Colon (tissue), 2 donors: ENCODE measurements around the gene IGSF8.

Experiments used
- FAIRE-seq: peaks from 2 replicates; lab custom pipeline; 2012; peaks lifted over from hg19 to GRCh38; lab: Jason Lieb, UNC
- donor health status: control.
- donor health status: control.

The IGSF8 gene

DNA sequence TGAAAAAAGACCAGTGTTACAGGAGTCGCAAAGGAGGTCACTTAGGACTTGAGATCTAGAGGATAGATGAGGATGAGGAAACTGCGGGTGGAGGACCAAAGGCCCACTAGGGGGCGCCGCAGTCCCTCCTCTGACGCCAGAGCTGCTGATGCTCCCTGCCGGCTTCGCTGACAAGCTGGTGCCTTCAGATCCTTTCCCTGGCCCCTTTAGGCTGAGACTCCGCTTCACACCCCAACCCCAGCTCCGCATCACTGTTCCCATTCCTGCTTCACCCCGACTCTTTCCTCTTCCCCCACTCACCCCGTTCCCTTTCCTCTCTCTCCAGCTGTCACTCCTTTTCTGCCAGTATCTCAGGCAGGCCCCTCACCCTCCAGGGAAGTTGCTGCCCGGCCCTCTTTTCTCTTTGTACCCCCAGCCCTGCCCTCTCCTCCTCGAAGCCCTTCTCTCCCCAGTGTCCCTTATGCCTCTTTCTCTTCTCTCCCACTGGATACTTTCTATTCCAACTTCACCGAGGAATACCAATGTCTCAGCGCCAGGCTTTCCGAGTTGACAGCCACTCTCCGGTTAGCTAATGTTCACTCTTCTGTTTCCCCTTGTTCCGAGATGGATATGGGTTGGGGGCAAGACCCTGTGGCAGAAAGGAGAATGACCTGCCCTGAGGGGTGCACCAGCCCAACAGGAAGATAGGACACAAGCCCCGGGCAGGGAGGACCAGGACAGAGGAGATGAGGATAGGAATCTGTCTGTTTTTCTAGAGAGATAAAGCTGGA is 12.5 kb downstream of the IGSF8 start:
- no peak for FAIRE-seq

DNA sequence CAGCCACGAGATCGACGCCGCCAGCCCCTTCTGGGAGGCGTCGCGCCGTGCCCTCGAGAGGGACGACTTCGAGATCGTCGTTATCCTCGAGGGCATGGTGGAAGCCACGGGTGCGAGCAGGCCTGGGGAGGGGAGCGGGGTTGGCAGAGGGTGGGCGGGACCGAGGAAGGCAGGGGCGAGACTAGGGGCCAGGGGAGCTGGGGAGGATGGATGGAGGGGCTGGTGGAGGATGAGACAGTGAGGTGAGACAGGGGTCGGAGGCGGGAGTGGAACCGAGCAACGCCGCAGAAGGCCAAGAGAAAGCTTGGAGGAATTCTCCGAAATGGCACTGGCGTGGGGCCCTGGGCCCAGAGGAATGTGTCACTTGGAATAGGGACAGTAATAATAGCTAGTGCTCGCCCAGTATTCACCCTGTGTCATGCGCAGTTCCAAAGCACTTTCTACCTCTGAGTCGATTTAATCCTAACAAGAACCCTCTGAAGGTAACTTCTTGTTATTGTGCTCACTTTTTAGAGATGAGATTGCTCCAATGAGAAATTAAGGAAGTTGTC is 13.6 kb downstream of the IGSF8 start:
- FAIRE-seq: no peak

DNA sequence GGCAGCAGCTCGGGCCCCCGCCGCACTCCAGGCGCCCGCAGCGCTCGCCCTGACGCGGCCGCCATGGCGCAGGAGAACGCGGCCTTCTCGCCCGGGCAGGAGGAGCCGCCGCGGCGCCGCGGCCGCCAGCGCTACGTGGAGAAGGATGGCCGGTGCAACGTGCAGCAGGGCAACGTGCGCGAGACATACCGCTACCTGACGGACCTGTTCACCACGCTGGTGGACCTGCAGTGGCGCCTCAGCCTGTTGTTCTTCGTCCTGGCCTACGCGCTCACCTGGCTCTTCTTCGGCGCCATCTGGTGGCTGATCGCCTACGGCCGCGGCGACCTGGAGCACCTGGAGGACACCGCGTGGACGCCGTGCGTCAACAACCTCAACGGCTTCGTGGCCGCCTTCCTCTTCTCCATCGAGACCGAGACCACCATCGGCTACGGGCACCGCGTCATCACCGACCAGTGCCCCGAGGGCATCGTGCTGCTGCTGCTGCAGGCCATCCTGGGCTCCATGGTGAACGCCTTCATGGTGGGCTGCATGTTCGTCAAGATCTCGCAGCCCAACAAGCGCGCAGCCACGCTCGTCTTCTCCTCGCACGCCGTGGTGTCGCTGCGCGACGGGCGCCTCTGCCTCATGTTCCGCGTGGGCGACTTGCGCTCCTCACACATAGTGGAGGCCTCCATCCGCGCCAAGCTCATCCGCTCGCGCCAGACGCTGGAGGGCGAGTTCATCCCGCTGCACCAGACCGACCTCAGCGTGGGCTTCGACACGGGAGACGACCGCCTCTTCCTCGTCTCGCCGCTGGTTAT is 14.2 kb downstream of the IGSF8 start:
- FAIRE-seq: no peak

DNA sequence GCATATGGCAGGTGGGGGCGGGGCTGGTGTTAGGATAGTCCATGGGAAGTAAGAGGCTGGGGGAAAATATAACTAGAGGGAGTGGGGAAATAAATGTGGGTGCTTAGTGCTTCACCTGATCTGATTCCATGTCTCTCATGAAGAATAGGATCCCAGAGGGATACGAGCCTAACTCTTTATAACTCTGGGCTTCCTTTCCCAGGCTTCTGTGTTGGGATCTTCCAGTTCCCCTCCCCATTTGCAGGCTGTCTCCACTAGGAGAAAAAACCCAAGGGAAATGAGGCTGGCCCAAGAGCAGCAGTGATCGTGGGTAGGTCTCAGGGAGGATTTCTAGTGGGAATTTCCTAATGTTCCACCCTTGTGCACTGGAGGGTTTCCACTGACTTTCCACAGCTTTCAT is 15.5 kb downstream of the IGSF8 start:
- FAIRE-seq: no peak

DNA sequence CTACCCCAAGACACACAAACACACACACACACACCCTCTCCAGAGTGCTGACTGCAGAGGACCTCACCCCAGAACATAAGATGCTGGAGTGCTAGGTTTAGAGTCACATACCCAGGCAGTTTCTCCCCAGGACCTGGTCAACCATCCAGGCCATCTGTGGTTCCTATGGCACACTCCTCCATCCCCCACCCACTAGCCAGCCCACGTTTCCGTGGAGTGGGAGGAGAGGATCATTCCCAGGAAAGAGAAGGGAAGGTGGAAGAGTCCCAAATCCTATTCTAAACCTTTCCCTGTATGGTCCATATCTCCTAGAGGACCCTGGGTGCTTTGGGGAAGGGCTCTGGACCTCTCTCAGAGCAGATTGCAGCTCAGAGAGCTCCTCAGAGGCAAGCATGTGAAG is 15.9 kb downstream of the IGSF8 start:
- no peak for FAIRE-seq

DNA sequence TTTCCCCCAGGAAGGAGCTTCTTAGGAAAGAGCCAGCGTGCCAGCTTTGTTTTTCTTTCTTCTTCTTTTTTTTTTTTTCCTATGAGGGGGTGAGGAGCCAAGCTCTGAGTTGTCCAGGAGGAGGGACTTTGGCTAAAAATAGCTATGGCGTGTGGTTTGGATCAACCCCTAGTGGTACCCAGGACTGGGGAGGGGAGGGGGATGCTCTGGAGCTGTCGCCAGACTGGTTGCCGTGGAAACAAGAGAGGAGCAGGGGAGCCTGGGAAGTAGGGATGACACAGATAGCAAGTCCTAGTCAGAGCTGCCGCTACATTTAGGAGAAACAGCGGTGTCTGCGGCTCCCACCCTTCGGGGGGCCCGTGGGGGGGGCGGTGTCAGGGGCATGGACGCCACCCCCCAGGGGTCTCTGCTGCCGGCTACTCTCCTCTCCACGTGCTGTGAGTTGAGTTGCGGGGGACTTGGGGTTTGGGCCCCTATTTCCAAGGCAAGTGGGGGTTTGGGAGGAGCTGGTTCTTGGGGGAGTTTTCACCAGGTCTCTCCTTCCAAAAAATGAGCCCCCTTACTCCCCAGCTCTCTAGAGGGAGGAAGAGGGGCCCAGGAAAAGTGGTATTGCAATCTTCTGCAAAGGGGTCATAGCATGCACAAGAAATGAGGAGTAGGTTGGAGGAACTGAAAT is 17.0 kb downstream of the IGSF8 start, which contains the start of gene KCNJ9:
Gene KCNJ9, plus strand, starts transcription at position 278 of the 676 bp plus-strand sequence. CDS start 2,493 bp downstream, outside the sequence.
- FAIRE-seq: no peak

DNA sequence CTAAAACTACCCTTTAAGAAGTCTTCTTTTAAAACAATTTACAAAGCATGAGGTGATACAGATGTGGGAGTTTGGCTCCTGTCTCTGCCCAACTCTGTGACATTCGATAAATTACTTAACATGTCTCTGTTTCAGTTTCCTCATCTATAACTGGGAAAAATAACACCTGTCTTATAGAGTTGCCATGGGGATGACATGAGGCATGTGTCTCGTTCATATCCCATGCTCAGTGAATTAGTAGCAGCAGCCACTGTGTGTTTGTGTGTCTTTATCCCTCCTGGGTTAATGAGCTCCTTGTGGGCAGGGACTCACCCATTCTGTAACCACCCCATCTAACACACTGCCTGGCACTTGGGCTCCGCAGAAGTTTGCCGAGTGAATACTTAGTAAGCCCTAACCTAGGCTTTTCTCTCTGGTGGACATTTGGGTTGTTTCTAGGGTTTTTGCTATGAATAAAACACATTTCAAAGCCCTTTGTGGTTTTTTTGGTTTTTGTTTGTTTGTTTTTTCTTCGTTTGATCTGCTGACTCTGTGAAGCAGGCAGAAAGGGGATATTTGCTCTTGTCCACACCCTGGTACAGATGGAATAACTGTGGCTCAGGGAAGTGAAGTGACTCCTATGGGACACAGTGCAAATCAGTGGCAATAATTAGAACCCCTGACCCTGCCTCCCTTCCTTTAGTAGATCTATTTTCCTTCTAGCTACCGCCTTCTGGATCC is 17.9 kb downstream of the IGSF8 start:
- FAIRE-seq: no peak

GRCh38 chr1:160079448-160079847 is 19.0 kb downstream of the IGSF8 start:
- no peak for FAIRE-seq

GRCh38 chr1:160078512-160079195 is 19.8 kb downstream of the IGSF8 start:
- FAIRE-seq: no peak

GRCh38 chr1:160077486-160077885 is 20.9 kb downstream of the IGSF8 start:
- FAIRE-seq: no peak

- no peak for FAIRE-seq
Measured at GRCh38 chr1:160076295-160076694, 22.1 kb downstream of the IGSF8 start.

DNA sequence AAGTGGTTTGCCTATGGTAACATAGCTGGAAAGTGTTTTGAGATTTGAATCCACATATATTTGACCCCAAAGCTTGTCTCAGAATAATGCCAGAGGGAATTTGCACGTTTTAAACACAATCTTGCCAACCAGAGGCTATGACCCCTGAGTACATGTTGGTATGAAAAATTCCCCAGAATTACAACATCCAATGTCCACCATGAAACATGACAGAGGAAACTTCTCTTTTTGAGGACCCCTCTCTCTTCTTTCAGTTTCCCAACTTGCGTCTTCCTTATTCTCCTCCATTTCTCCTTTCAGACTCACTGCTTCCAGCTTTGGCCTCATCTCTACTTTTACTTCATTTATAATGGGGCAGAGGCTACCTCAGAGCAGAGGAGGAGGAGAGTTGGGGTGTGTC is 22.6 kb downstream of the IGSF8 start:
- FAIRE-seq: no peak

DNA sequence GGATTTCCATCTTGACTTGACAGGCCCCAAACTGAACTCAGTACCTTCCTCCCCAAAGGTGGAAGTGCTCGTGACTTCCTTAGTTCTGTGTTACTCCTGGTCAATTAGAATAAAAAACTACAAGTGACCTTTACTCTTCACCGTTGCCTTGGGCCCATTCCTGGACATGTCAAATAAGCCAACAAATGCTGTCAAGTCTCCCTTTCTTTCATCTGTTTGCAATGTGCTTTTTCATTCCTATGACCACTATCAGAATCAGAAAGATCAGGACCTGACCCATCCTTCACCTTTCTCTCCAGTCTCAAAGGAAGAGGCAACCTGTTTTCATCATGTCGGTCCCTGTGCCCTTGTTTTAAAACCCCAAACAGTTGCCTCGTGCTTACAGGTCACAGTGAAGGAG is 23.6 kb downstream of the IGSF8 start:
- FAIRE-seq: no peak

DNA sequence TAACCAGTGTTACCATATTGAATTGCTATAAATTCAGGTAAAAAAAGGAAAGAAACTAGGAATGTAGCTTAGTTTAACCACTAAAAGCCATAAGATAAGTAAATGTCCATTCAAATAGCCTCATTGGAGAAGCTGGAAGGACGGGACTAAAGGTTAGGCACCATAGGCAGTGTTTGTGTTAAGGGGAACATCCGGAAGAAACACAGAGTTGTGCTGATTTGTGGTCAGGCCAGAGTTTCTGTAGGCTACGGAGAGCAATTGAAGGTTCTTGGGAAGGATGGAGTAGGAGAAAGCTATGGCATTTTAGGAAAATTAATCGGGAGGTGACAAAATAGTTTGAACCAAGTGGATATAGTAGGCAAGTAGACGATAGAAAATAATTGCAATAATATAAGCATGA is 27.1 kb downstream of the IGSF8 start:
- no peak for FAIRE-seq

- FAIRE-seq: no peak
Measured at GRCh38 chr1:160070243-160071163, 27.9 kb downstream of the IGSF8 start.

DNA sequence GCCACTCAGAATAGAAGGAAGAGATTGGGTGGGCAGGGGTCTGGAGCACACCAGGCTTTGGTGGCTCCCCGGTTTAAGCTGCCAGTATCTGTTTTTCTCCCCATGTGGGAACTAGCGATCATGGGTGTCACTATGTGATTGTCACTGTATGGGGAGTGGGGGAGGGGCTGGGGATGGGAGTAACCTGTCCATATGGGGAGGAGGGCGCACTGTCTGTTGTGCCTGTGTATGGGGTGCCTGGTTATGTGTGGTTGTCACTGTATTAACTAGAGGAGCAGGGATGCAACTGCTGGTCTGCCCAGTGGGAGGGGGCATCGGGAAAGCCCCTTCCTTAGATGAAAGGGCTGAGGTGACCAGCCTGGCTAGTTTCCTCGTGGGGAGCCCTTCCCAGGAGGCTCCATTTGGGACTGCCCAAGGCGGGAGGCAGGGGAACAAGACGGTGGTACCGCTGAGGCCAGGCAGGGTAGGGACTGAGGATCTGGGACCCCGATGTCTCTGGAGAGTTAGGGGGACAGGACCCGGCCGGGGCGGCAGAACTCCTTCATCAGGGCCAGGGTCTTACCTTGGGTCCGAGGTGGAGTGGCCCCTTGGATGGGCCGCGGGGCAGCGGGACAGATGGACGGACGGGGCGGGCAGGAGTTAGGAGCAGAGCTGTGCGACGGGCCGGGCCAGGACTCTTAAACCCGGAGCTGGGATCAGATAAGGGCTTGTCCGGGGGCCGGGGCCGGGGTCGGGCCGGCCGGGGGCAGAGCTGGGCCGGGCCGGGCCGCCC is 28.8 kb downstream of the IGSF8 start, which contains the start of gene KCNJ10:
Gene KCNJ10, minus strand, starts transcription at position 701 of the 772 bp plus-strand sequence. CDS start 27,628 bp downstream, outside the sequence.
- FAIRE-seq: no peak

GRCh38 chr1:160068225-160068624 is 30.2 kb downstream of the IGSF8 start:
- FAIRE-seq: no peak

GRCh38 chr1:160066829-160067745 is 31.3 kb downstream of the IGSF8 start:
- FAIRE-seq: no peak
